HG02884 (cell line): ENCODE data around the gene RALGAPA1.

ENCODE experiments used
- ATAC-seq: cut with Tn5 transposase; IDR thresholded peaks from one replicate; pipeline ENCODE4 v1.9.1; 2021; ENCODE audit warnings: mild to moderate bottlenecking, moderate library complexity; ENCODE audit not compliant: unreplicated experiment

Gene RALGAPA1

GRCh38 chr14:35704793-35705493, 104.2 kb downstream of the RALGAPA1 start:
- no peak for ATAC-seq

DNA sequence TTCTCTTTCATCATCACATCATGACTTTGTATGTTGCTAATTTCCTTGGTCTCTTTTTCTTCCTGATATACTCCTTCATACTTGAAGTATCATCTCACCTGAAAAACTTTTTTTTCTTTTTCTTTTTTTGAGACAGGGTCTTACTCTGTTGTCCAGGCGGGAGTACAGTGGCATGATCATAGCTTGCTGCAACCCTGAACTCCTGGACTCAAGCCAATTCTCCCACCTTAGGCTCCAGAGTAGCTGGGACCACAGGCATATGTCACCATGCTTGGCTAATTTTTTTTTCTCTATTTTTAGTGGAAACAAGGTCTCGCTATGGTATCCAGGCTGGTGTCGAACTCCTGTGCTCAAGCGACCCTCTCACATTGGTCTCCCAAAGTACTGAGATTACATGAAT, 107.6 kb downstream of the RALGAPA1 start:
- ATAC-seq: no peak

DNA sequence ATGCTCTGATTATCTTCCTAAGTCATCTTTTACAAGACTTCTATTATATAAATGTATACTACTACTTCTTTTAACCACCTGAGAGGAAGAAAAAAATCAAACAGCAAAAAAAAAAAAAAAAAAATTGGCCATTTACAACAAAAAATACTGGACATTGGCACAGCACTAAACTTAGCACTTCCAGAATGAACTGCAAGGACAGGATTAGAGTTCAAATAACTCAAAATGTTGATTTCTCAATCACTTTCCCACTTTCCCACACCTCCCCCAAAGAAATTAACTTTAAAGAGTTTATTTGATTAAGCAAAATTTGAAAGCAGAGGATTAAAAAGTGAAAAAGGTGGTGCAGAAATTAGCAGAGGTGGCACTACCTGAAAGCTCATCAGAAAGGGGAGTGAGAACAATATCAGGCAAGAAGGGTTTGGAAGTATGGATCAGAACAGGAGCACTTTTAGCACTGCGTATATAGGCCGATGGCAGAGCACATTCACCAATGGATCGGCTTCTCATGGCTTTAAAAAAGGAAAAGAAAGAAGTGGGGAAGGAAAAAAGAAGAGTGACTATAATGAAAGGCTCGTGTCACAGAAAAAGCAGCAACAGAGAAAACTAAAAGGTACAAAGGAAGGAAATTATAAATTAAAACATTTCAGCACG, 109.2 kb downstream of the RALGAPA1 start:
- ATAC-seq: no peak

- no peak for ATAC-seq
Observed at GRCh38 chr14:35696575-35696974, 112.5 kb downstream of the RALGAPA1 start.

- ATAC-seq: no peak
Observed at GRCh38 chr14:35696119-35696518, 113.0 kb downstream of the RALGAPA1 start.

- no peak for ATAC-seq
Observed at GRCh38 chr14:35695647-35696046, 113.4 kb downstream of the RALGAPA1 start.

- ATAC-seq: no peak
Observed at GRCh38 chr14:35695072-35695471, 114.0 kb downstream of the RALGAPA1 start.

DNA sequence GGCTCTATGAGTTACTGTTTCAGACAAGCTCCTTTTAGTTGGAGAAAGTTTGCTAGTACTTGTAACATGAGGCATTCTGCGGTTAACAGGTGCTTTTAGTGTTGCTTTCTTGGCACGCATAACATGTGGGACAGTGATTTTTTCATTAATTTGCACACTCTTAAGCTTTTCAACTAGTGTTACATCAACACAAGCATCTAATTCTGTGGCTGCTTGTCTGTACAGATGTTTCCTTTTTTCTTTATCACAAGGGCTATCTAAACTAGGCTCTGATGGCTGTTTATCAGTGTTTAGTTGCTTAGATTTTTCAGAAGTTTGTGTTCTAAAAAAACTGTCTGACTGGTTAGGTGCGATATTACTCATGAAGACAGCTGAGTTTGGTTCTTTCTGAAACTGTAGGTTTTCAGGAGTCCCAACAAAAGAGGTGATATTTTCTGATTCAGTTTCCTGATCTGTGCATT, 120.1 kb downstream of the RALGAPA1 start:
- ATAC-seq: peak; percentile 56

DNA sequence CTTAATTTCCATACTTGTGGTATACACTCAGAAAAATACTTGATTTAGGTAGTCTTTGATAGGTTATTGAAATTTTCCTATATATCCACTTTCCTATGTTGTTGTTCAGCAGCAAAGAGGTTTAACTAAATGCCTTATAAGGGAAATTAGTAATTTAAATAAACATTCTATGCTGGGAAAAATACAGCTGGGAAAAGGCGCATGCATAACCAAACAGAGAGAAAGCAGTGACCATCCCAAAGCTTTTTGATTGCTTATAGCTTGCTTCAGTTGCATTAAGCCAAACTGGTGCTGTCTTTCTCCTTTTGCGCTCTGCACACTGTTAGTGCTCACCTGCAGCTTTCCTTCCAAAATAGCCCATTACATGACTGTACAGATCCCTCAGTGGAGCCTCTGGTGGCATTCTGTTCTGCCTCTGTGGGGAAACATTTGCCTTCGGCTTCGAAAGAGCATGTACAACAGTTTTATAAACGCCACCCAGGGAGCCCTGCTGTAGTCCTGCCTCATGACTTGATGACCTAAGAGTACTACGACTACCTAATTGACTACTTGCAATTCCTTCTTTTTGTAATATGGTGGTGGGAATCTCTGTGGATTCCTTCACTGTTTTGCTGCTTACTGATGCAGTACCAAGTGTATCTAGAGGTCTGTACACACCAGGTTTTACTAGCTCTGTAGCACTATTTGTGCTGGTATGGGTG, 120.8 kb downstream of the RALGAPA1 start:
- ATAC-seq: no peak

- ATAC-seq: no peak
Observed at GRCh38 chr14:35687335-35687939, 121.7 kb downstream of the RALGAPA1 start.

GRCh38 chr14:35683688-35684087, 125.4 kb downstream of the RALGAPA1 start:
- peak; percentile 76 for ATAC-seq

GRCh38 chr14:35682802-35683201, 126.3 kb downstream of the RALGAPA1 start:
- no peak for ATAC-seq

GRCh38 chr14:35678403-35679028, 130.6 kb downstream of the RALGAPA1 start:
- no peak for ATAC-seq

GRCh38 chr14:35669782-35670181, 139.3 kb downstream of the RALGAPA1 start:
- no peak for ATAC-seq

GRCh38 chr14:35666429-35667043, 142.6 kb downstream of the RALGAPA1 start:
- ATAC-seq: no peak

DNA sequence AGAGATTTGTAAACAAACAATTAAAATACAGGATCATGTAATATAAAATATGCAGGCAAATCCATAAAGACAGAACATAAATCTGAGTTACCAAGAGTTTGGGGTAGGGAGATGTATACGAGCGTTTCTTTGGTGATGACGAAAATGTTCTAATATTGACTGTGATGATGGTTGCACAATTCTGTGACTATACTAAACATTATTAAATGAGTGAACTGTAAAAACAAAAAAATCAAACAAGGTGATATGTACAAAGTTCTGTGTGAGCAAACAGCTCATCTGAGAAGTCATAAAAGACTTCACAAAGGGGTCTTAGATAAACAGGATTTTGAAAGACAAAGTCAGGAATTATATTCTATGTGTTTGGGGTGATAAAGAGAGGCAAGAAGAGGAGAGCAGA, 147.2 kb downstream of the RALGAPA1 start:
- no peak for ATAC-seq

- no peak for ATAC-seq
Observed at GRCh38 chr14:35653045-35653444, 156.1 kb downstream of the RALGAPA1 start.

DNA sequence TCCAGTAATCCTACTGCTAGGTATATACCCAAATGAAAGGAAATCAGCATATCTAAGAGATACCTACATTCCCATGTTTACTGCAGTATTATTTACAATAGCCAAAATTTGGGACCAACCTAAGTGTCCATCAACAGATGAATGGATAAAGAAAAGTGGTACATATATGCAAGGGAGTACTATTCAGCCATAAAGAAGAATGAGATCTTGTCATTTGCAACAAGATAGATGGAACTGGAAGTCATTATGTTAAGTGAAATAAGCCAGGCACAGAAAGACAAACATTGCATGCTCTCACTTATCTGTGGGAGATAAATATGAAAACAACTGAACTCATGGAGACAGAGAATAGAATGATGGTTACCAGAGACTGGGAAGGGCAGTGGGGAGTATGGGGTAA, 165.6 kb downstream of the RALGAPA1 start:
- ATAC-seq: no peak

DNA sequence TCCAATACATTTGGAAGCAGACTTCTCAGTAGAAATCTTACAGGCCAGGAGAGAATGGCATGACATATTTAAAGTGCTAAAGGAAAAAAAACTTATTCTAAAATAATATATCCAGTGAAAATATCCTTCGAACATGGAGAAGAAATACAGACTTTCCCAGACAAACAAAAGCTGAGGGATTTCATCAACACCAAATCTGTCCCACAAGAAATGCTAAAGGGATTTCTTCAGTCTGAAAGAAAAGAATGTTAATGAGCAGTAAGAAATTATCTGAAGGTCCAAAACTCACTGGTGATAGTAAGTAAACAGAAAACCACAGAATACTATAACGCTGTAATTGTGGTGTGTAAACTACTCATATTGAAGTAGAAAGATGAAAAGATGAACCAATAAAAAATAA, 171.2 kb downstream of the RALGAPA1 start:
- ATAC-seq: no peak

DNA sequence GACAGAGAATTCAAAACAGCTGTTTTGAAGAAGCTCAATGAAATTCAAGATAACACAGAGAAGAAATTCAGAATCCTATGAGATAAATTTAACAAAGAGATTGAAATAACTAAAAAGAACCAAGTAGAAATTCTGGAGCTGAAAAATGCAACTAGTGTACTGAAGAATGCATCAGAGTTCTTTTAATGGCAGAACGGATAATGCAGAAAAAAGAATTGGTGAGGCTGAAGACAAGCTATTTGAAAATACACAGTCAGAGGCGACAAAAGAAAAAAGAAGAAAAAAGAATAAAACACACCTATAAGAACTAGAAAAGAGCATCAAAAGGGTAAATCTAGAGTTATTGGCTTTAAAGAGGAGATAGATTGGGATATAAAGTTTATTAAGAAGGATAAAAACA, 171.8 kb downstream of the RALGAPA1 start:
- no peak for ATAC-seq

GRCh38 chr14:35632676-35633075, 176.4 kb downstream of the RALGAPA1 start:
- no peak for ATAC-seq
